Measurements from ENCODE around the gene MS4A10. TPM values are rescaled to one million over a fixed set of nuclear protein-coding genes. Genes with fewer than 3 reads are reported as not detected.

MS4A10 gene
- total RNA-seq (2022; extraction: Qiagen RNA extraction): not detected in 5 replicates

DNA sequence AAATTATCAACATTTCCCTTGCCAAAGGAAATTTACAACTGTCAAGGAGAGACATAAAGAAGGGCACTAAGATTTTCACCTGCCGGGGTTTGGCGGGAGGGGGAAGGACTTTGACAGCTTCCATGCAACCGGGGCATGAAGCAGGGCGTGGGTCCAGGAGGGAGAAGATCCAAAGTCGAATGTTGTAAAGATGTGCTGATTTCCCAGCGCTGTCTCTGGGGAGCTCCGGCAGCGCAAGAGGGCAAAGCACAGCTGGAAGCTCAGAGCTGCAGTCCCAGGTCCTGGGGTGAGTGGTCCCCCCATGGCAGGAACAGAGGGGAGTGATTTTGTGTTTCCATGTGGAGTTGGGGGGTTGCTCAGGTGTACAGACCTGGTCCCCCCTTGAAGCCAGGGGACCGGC, at the start of gene MS4A10:
TSS of gene MS4A10 (plus strand) at position 198 of the 400 bp plus-strand sequence. CDS start 5,003 bp downstream, outside the sequence.

DNA sequence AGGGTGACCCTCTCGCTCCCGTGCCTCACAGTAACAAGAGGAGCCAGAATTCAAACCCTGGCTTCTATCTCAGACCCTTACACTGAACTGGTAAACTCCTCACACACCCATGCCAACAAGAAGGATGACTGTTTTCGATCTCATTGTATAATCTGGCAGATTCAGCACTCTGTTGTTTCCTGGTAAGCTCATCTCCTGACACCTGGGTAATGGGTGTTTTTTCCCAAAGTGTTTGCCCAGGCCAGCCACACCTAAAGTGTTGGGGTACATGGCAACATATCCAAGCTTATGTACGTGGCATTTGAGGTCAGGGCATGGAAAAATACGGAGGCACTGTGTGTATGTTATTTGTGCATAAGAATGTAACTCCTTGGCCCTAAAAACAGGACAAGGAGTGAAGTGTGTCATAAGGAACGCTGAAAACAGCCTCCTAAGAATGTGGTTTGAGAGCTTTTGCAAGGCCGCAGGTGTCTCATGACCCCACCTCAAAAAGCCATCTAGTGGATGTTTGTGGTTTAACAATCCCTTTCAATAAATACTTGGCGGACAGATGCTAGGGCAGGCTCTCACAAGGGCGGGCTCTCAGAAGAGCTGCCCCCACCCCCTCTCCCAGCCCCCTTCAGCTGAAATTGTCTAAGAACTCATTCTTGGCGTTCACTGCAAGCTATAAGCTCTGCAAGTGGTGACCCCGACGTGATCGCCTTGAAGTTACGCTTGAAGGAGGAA, 28.7 kb upstream of the MS4A10 start, which contains the start of gene MS4A15:
TSS of gene MS4A15 (plus strand) at position 561 of the 726 bp plus-strand sequence. CDS start 6,867 bp downstream, outside the sequence.

DNA sequence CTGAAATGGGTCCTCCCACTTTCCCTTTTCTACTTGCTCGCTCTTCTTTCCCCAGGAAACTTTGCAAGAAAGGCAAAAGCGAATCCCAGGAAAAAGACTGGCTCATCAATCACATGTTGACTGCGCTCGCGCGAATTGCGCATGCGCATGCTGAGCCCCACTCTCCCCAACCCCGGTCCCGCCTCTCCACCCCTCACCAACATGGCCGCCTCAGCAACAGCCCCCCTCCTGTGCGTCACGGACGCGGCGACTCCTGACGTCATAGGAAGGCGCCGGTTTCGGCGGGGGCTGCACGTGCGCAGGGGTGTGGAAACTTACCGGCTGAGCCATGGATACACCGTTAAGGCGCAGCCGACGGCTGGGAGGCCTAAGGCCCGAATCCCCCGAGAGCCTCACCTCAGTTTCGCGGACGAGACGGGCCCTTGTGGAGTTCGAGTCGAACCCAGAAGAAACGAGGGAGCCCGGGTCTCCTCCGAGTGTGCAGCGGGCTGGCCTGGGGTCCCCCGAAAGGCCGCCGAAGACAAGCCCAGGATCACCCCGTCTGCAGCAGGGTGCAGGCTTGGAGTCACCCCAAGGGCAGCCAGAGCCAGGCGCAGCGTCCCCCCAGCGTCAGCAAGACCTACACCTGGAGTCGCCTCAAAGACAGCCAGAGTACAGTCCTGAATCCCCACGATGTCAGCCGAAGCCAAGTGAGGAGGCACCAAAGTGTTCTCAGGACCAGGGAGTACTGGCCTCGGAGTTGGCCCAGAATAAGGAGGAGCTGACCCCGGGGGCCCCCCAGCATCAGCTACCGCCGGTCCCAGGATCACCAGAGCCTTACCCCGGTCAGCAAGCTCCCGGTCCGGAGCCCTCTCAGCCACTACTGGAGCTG, 56.9 kb downstream of the MS4A10 start, which contains the start of gene CCDC86:
TSS of gene CCDC86 (plus strand) at position 317 of the 871 bp plus-strand sequence. CDS start at position 329, 12 bp downstream.

Other genes with a start within 250 kb of the MS4A10 start
- gene MS4A8, start 85.7 kb upstream of the MS4A10 start, total RNA-seq (2022; extraction: Qiagen RNA extraction): not detected in 5 replicates
- gene MS4A18, start 60.6 kb upstream of the MS4A10 start, total RNA-seq (2022; extraction: Qiagen RNA extraction): not detected in 5 replicates
- not detected in 5 replicates for gene MS4A15, start 28.5 kb upstream of the MS4A10 start, total RNA-seq (2022; extraction: Qiagen RNA extraction)
- gene CCDC86, start 56.8 kb downstream of the MS4A10 start, total RNA-seq (2022; extraction: Qiagen RNA extraction): 85.4 to 107 TPM (median 94.9 TPM) in 5 replicates
- 0.05 to 0.10 TPM (median 0.08 TPM) in 4 of 5 replicates, not detected in the other for gene PTGDR2, start 70.6 kb downstream of the MS4A10 start, total RNA-seq (2022; extraction: Qiagen RNA extraction)
- 0.22 to 0.36 TPM (median 0.24 TPM) in 3 of 5 replicates, not detected in the others for gene ZP1, start 82.2 kb downstream of the MS4A10 start, total RNA-seq (2022; extraction: Qiagen RNA extraction)
- gene PRPF19, start 121.3 kb downstream of the MS4A10 start, total RNA-seq (2022; extraction: Qiagen RNA extraction): 153 to 189 TPM (median 179 TPM) in 5 replicates
- gene TMEM109, start 128.8 kb downstream of the MS4A10 start, total RNA-seq (2022; extraction: Qiagen RNA extraction): 103 to 128 TPM (median 121 TPM) in 5 replicates
- 91.4 to 146 TPM (median 134 TPM) in 5 replicates for gene TMEM132A, start 139.1 kb downstream of the MS4A10 start, total RNA-seq (2022; extraction: Qiagen RNA extraction)
- not detected in 5 replicates for gene SLC15A3, start 166.8 kb downstream of the MS4A10 start, total RNA-seq (2022; extraction: Qiagen RNA extraction)
- gene CD6, start 186.3 kb downstream of the MS4A10 start, total RNA-seq (2022; extraction: Qiagen RNA extraction): 0.08 to 0.18 TPM (median 0.15 TPM) in 4 of 5 replicates, not detected in the other